Activated CD4-positive, alpha-beta memory T cell treated with anti-CD3 and anti-CD28 coated beads, Interleukin-2, amount 10 ng/mL, durations not matched to agents 7 days and 5 days (primary cell): ENCODE data around the gene LAIR1. TPM values are rescaled to one million over a fixed set of nuclear protein-coding genes. Genes with fewer than 3 reads are reported as not detected.
"Not testable (repeated sequence)": the region's sequence is repeated elsewhere in the genome, so short reads cannot be mapped to it uniquely, and the experiment has no call there.

Experiments
- CTCF ChIA-PET: fragments of 350-600 bp; sonication (Branson Sonifier 250); formaldehyde crosslinking; loops from one replicate; lab custom pipeline; 2021; ENCODE audit warnings: antibody characterized with exemption, inconsistent platforms; lab: Charles Lee
- POLR2A ChIA-PET: fragments of 350-600 bp; sonication (Branson Sonifier 250); formaldehyde crosslinking; loops from one replicate; lab custom pipeline; 2021; ENCODE audit warnings: antibody characterized with exemption; lab: Charles Lee
- DNase-seq: peaks from one replicate; pipeline ENCODE4 v3.0.0-alpha.2; 2020
- H3K27ac Mint-ChIP-seq: one replicate; pipeline ENCODE4 v1.8.0; 2021; ENCODE audit warnings: mild to moderate bottlenecking, mixed read lengths
- H3K27me3 Mint-ChIP-seq: one replicate; pipeline ENCODE4 v1.8.0; 2021; ENCODE audit warnings: mixed read lengths
- H3K36me3 Mint-ChIP-seq: one replicate; pipeline ENCODE4 v1.8.0; 2021; ENCODE audit warnings: low read depth, mixed read lengths
- H3K4me1 Mint-ChIP-seq: one replicate; pipeline ENCODE4 v1.8.0; 2021; ENCODE audit warnings: mixed read lengths
- H3K4me3 Mint-ChIP-seq: one replicate; pipeline ENCODE4 v1.8.0; 2021; ENCODE audit warnings: mild to moderate bottlenecking, mixed read lengths
- H3K9me3 Mint-ChIP-seq: one replicate; pipeline ENCODE4 v1.8.0; 2021; ENCODE audit warnings: mixed read lengths
- total RNA-seq, 2 experiments: library from RNA; stranded (reverse); gene quantifications; one replicate each; pipeline ENCODE4 v1.2.3, GENCODE V29; 2021

LAIR1 gene
- total RNA-seq, 2 experiments from 2014 or later = 56.6 to 59.0 TPM

GRCh38 chr19:54391589-54392061 is 26.9 kb upstream of the LAIR1 start:
- ChIA-PET CTCF (interaction anchor here (0.7 to 5.8 kb wide), 24 partner anchors 9 to 1263 kb away, joined by 3 to 153 read pairs (median 4); partner anchors contain the start of genes CNOT3, LAIR1 and U2AF2), POLR2A (interaction anchor here (0.7 to 1.1 kb wide), 4 partner anchors 27 to 203 kb away, joined by 3 to 4 read pairs (median 3); partner anchors contain the start of genes LAIR1 and LENG8)
- H3K9me3 Mint-ChIP-seq = no peaks in the 10 kb centered on the region

GRCh38 chr19:54390942-54391577 is 26.3 kb upstream of the LAIR1 start:
- Mint-ChIP-seq H3K9me3 (no peaks in the 10 kb centered on the region), H3K27ac (no peak overlapping the region), H3K36me3 (no peaks in the 10 kb centered on the region), H3K27me3 (peaks cover 16% of the 10 kb centered on the region), H3K4me3 (no peak overlapping the region), H3K4me1 (peaks cover 38% of the 10 kb centered on the region)
- ChIA-PET POLR2A (interaction anchor here (0.7 to 1.2 kb wide), 7 partner anchors 26 to 202 kb away, joined by 3 to 4 read pairs (median 3); partner anchors contain the start of genes LAIR1 and LENG8), CTCF (interaction anchor here (0.7 to 5.8 kb wide), 28 partner anchors 9 to 1263 kb away, joined by 3 to 153 read pairs (median 4); partner anchors contain the start of genes CNOT3, LAIR1, LENG8 and U2AF2)
- peak; percentile 65 for DNase-seq

More at GRCh38 chr19:54391589-54392061, 26.9 kb upstream of the LAIR1 start:
- Mint-ChIP-seq H3K4me1 (peaks cover 38% of the 10 kb centered on the region), H3K27me3 (peaks cover 16% of the 10 kb centered on the region), H3K4me3 (no peak overlapping the region), H3K36me3 (no peaks in the 10 kb centered on the region), H3K27ac (no peak overlapping the region)
- DNase-seq = no peak

- Mint-ChIP-seq H3K4me1 (peaks cover 46% of the 10 kb centered on the region), H3K4me3 (peak overlapping the region; percentile 69), H3K27ac (peak overlapping the region; percentile 73), H3K9me3 (no peaks in the 10 kb centered on the region), H3K27me3 (peaks cover 26% of the 10 kb centered on the region), H3K36me3 (peaks cover 5% of the 10 kb centered on the region)
- POLR2A ChIA-PET = interaction anchor here (1.1 to 4.4 kb wide), 8 partner anchors 11 to 59 kb away, joined by 3 to 38 read pairs (median 12); partner anchors contain the start of genes LAIR1 and LENG8
- no peak for DNase-seq
- CTCF ChIA-PET = interaction anchor here (0.8 to 5.8 kb wide), 11 partner anchors 10 to 66 kb away, joined by 3 to 153 read pairs (median 5); partner anchors contain the start of genes LAIR1 and LENG8
Measured at GRCh38 chr19:54389553-54389952, 24.8 kb upstream of the LAIR1 start.

- Mint-ChIP-seq H3K27ac (peak overlapping the region; percentile 73), H3K36me3 (peaks cover 5% of the 10 kb centered on the region), H3K4me3 (peak overlapping the region; percentile 69), H3K27me3 (peaks cover 22% of the 10 kb centered on the region), H3K4me1 (peaks cover 46% of the 10 kb centered on the region), H3K9me3 (no peaks in the 10 kb centered on the region)
- POLR2A ChIA-PET = interaction anchor here (1.0 to 4.4 kb wide), 16 partner anchors 10 to 273 kb away, joined by 3 to 38 read pairs (median 5); partner anchors contain the start of genes LAIR1, LENG1, LENG8 and PRPF31
- no peak for DNase-seq
- CTCF ChIA-PET = interaction anchor here (0.6 to 5.8 kb wide), 16 partner anchors 10 to 274 kb away, joined by 3 to 153 read pairs (median 4); partner anchors contain the start of genes CNOT3, LENG8, PRPF31 and TFPT
Measured at GRCh38 chr19:54388802-54389139, 24.0 kb upstream of the LAIR1 start.

GRCh38 chr19:54387991-54388801 is 23.5 kb upstream of the LAIR1 start:
- ChIA-PET CTCF (interaction anchor here (0.6 to 5.8 kb wide), 16 partner anchors 9 to 273 kb away, joined by 3 to 153 read pairs (median 4); partner anchors contain the start of genes CNOT3, LENG8, PRPF31 and TFPT), POLR2A (interaction anchor here (1.0 to 4.4 kb wide), 16 partner anchors 9 to 273 kb away, joined by 3 to 38 read pairs (median 5); partner anchors contain the start of genes LAIR1, LENG1, LENG8 and PRPF31)
- H3K36me3 Mint-ChIP-seq = peaks cover 8% of the 10 kb centered on the region
- peak overlapping the region; percentile 69 for H3K4me3 Mint-ChIP-seq
- H3K27me3 Mint-ChIP-seq = peaks cover 21% of the 10 kb centered on the region
- no peaks in the 10 kb centered on the region for H3K9me3 Mint-ChIP-seq
- H3K27ac Mint-ChIP-seq = peak overlapping the region; percentile 73
- H3K4me1 Mint-ChIP-seq = peaks cover 50% of the 10 kb centered on the region
- DNase-seq = peak; percentile 55

GRCh38 chr19:54383330-54383729 is 18.6 kb upstream of the LAIR1 start:
- peaks cover 36% of the 10 kb centered on the region for H3K27me3 Mint-ChIP-seq
- no peak for DNase-seq
- peaks cover 16% of the 10 kb centered on the region for H3K36me3 Mint-ChIP-seq
- peaks cover 8% of the 10 kb centered on the region for H3K9me3 Mint-ChIP-seq
- peak overlapping the region; percentile 77 for H3K27ac Mint-ChIP-seq
- peak overlapping the region; percentile 18 for H3K4me3 Mint-ChIP-seq
- POLR2A ChIA-PET = no interaction called here
- peaks cover 47% of the 10 kb centered on the region for H3K4me1 Mint-ChIP-seq
- CTCF ChIA-PET = no interaction called here

- H3K4me3 Mint-ChIP-seq, DNase-seq, H3K9me3 Mint-ChIP-seq, H3K27ac Mint-ChIP-seq, POLR2A ChIA-PET: not testable (repeated sequence)
- H3K27me3 Mint-ChIP-seq = peaks cover 35% of the 10 kb centered on the region
- H3K4me1 Mint-ChIP-seq = peaks cover 47% of the 10 kb centered on the region
- H3K36me3 Mint-ChIP-seq = peaks cover 16% of the 10 kb centered on the region
- CTCF ChIA-PET = interaction anchor here (0.6 to 1.3 kb wide), 5 partner anchors 9 to 1251 kb away, joined by 3 to 4 read pairs (median 3); partner anchors contain the start of gene MBOAT7
Measured at GRCh38 chr19:54382041-54382440, 17.3 kb upstream of the LAIR1 start.

GRCh38 chr19:54380897-54381296 is 16.2 kb upstream of the LAIR1 start:
- H3K4me3 Mint-ChIP-seq = no peak overlapping the region
- H3K4me1 Mint-ChIP-seq = peaks cover 56% of the 10 kb centered on the region
- H3K36me3 Mint-ChIP-seq = peaks cover 19% of the 10 kb centered on the region
- DNase-seq = no peak
- ChIA-PET CTCF (no interaction called here), POLR2A (no interaction called here)
- H3K27ac Mint-ChIP-seq = no peak overlapping the region
- H3K27me3 Mint-ChIP-seq = peaks cover 42% of the 10 kb centered on the region
- H3K9me3 Mint-ChIP-seq = peaks cover 8% of the 10 kb centered on the region

- Mint-ChIP-seq H3K4me3 (no peak overlapping the region), H3K27ac (no peak overlapping the region), H3K4me1 (peaks cover 65% of the 10 kb centered on the region), H3K27me3 (peaks cover 41% of the 10 kb centered on the region), H3K9me3 (peaks cover 8% of the 10 kb centered on the region), H3K36me3 (peaks cover 21% of the 10 kb centered on the region)
- ChIA-PET CTCF (interaction anchor here (1.5 to 1.9 kb wide), 3 partner anchors 9 to 24 kb away, joined by 5 to 14 read pairs (median 5); no protein-coding TSS in a partner anchor), POLR2A (interaction anchor here (0.7 to 2.8 kb wide), 4 partner anchors 9 to 70 kb away, joined by 3 to 23 read pairs (median 6); partner anchors contain the start of genes LAIR1 and LENG8)
- DNase-seq = no peak
Measured at GRCh38 chr19:54379187-54379678, 14.5 kb upstream of the LAIR1 start.

- Mint-ChIP-seq H3K4me3 (peak overlapping the region; percentile 4), H3K36me3 (peaks cover 18% of the 10 kb centered on the region), H3K27ac (peak overlapping the region; percentile 28), H3K27me3 (peaks cover 44% of the 10 kb centered on the region), H3K9me3 (peaks cover 8% of the 10 kb centered on the region), H3K4me1 (peaks cover 76% of the 10 kb centered on the region)
- no peak for DNase-seq
- ChIA-PET POLR2A (interaction anchor here (0.6 to 3.4 kb wide), 3 partner anchors 8 to 12 kb away, joined by 3 to 14 read pairs (median 3); partner anchors contain the start of gene LAIR1), CTCF (interaction anchor here (0.9 kb wide), 1 partner anchor 12 kb away, joined by 3 read pairs; no protein-coding TSS in a partner anchor)
Measured at GRCh38 chr19:54376610-54377285, 12.0 kb upstream of the LAIR1 start.

GRCh38 chr19:54375181-54375938 is 10.6 kb upstream of the LAIR1 start:
- H3K9me3 Mint-ChIP-seq, CTCF ChIA-PET: not testable (repeated sequence)
- POLR2A ChIA-PET = interaction anchor here (3.4 kb wide), 1 partner anchor 13 kb away, joined by 14 read pairs; no protein-coding TSS in a partner anchor
- H3K4me1 Mint-ChIP-seq = peaks cover 81% of the 10 kb centered on the region
- H3K4me3 Mint-ChIP-seq = peak overlapping the region; percentile 74
- peak; percentile 44 for DNase-seq
- H3K27me3 Mint-ChIP-seq = peaks cover 38% of the 10 kb centered on the region
- H3K27ac Mint-ChIP-seq = peak overlapping the region; percentile 74
- H3K36me3 Mint-ChIP-seq = peaks cover 15% of the 10 kb centered on the region
